Activated T-helper 17 cell treated with anti-CD3 and anti-CD28 coated beads, Interleukin-2, amount 50 U/mL, for 72 hours (primary cell): ENCODE data around the gene PLEKHM2. TPM values are rescaled to one million over a fixed set of nuclear protein-coding genes. Genes with fewer than 3 reads are reported as not detected.
"Not testable (repeated sequence)": the region's sequence is repeated elsewhere in the genome, so short reads cannot be mapped to it uniquely, and the experiment has no call there.

ENCODE experiments used
- ATAC-seq: fragments of 150-1000 bp; cut with Tn5 transposase; replicated peaks from 2 replicates; pipeline ENCODE4 v1.10.0; 2021; ENCODE audit warnings: mild to moderate bottlenecking, moderate library complexity
- H3K27ac Mint-ChIP-seq: one replicate; pipeline ENCODE4 v1.8.0; 2022; ENCODE audit warnings: mixed read lengths
- H3K27me3 Mint-ChIP-seq: one replicate; pipeline ENCODE4 v1.8.0; 2022; ENCODE audit warnings: mixed read lengths
- H3K36me3 Mint-ChIP-seq: one replicate; pipeline ENCODE4 v1.8.0; 2022; ENCODE audit warnings: low read depth, mild to moderate bottlenecking, mixed read lengths
- H3K4me1 Mint-ChIP-seq: one replicate; pipeline ENCODE4 v1.8.0; 2022; ENCODE audit warnings: mixed read lengths
- H3K4me3 Mint-ChIP-seq: one replicate; pipeline ENCODE4 v1.8.0; 2022; ENCODE audit warnings: mild to moderate bottlenecking, mixed read lengths
- H3K9me3 Mint-ChIP-seq: one replicate; pipeline ENCODE4 v1.8.0; 2022; ENCODE audit warnings: mixed read lengths
- total RNA-seq, 2 donors: library from RNA; stranded (reverse); gene quantifications; one replicate each; pipeline ENCODE4 v1.2.3, GENCODE V29; 2022

PLEKHM2 gene
- total RNA-seq, 2 donors from 2014 or later = 32.2 to 50.5 TPM

- Mint-ChIP-seq H3K27ac (peak overlapping the region; percentile 93), H3K9me3 (no peaks in the 10 kb centered on the region), H3K36me3 (peaks cover 7% of the 10 kb centered on the region), H3K27me3 (no peaks in the 10 kb centered on the region), H3K4me3 (peak overlapping the region; percentile 76), H3K4me1 (peaks cover 21% of the 10 kb centered on the region)
- no peak for ATAC-seq
Observed at GRCh38 chr1:15682936-15683341, 1.2 kb upstream of the PLEKHM2 start.

DNA sequence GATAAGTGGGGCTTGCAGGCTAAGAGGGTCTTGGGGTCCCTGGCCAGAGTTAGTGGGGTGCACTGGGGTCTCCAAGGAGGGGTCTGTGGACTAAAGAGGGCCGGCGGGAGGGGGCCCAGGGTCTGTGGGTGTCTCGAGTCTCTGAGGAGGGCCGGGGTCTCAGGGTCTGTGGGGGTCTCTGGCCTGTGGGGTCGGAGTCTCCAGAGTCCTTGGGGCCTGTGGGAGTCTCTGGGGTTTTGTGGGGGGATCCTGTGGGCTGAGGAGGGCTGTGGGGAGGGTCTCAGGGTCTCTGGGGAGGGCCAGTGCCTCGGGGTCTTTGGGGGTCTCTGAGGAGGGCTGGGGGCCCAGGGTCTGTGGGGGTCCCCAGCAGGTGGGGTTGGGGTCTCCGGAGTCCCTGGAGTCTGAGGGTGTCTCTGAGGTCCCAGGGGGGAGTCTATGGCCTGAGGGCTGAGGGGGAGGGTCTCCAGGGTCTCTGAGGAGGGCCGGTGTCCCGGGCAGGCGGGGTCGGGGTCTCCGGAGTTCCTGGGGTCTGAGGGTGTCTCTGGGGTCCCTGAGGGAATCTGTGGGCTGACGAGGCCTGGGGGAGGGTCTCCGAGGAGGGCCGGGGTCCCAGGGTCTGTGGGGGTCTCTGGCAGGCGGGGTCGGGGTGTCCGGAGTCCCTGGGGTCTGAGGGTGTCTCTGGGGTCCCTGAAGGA is 628 bp upstream of the PLEKHM2 start:
- no peak for ATAC-seq
- H3K4me3 Mint-ChIP-seq = peak overlapping the region; percentile 76
- H3K27me3 Mint-ChIP-seq = no peaks in the 10 kb centered on the region
- H3K27ac Mint-ChIP-seq = peak overlapping the region; percentile 93
- peaks cover 8% of the 10 kb centered on the region for H3K36me3 Mint-ChIP-seq
- no peaks in the 10 kb centered on the region for H3K9me3 Mint-ChIP-seq
- peaks cover 23% of the 10 kb centered on the region for H3K4me1 Mint-ChIP-seq

DNA sequence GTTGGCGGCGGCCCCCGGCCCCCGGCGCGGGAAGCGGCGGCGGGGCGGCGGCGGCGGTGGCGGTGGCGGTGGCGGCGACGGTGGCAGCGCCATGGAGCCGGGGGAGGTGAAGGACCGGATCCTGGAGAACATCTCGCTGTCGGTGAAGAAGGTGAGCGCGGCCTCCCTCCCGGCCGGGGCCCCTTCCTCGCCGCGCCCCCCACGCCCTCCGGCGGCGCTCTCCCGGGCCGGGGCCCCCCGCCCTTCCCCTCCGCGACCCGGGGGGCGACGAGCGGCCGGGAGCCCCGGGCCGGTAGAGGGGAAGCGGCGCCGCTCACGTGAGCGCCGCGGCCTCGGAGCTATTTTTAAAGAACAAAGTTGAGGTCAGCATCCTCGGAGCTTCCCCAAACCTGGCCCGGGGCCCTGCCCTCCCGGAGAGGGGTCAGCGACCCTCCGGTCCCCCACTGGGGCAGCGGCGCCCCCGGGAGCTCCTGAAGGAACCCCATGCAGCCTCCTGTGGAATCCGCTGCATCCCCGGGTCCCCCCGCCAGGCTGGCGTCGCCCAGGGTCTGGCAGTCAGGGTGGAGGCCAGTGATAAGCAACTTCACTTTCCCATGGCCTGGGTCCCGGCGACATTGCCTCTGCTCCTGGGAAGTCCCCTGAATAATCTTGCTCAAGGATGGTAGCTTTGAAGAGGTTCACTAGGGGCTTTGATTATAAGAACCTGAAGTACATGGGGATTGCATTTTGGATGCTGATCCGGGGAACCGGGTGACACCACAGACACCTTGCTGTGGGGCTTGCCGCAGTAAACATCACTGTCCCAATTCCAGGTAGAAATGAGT is 560 bp downstream of the PLEKHM2 start:
- H3K36me3 Mint-ChIP-seq = peaks cover 8% of the 10 kb centered on the region
- H3K9me3 Mint-ChIP-seq = no peaks in the 10 kb centered on the region
- H3K27me3 Mint-ChIP-seq = no peaks in the 10 kb centered on the region
- peak overlapping the region; percentile 85 for H3K4me3 Mint-ChIP-seq
- H3K27ac Mint-ChIP-seq = peak overlapping the region; percentile 84
- peak; percentile 43 for ATAC-seq
- H3K4me1 Mint-ChIP-seq = peaks cover 23% of the 10 kb centered on the region

GRCh38 chr1:15685820-15686219 is 1.7 kb downstream of the PLEKHM2 start:
- Mint-ChIP-seq H3K9me3 (no peaks in the 10 kb centered on the region), H3K4me3 (peak overlapping the region; percentile 85), H3K4me1 (peaks cover 23% of the 10 kb centered on the region), H3K27me3 (no peaks in the 10 kb centered on the region), H3K36me3 (peaks cover 8% of the 10 kb centered on the region), H3K27ac (peak overlapping the region; percentile 84)
- ATAC-seq = no peak

DNA sequence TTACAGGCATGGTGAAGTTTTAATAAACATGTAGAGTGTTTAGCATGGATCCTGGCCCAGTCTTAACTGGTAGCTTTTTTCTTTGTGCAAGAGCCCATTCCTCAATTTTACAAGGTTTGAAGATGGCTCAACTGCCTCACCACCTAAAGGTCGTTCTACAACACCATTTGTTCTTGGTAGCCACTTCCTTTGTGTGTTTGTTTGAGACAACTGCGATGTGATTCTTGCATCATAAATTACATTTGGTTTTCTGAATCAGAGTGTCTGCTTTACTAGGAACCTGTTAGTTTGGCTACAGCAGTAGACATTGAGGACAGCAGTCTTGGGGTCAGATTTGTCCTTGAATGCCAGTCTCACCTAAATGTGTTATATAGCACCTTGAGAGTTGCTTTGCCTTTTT is 3.3 kb downstream of the PLEKHM2 start:
- no peak for ATAC-seq
- H3K27ac Mint-ChIP-seq = no peak overlapping the region
- H3K36me3 Mint-ChIP-seq = peaks cover 8% of the 10 kb centered on the region
- no peaks in the 10 kb centered on the region for H3K27me3 Mint-ChIP-seq
- no peaks in the 10 kb centered on the region for H3K9me3 Mint-ChIP-seq
- peaks cover 24% of the 10 kb centered on the region for H3K4me1 Mint-ChIP-seq
- H3K4me3 Mint-ChIP-seq = no peak overlapping the region

DNA sequence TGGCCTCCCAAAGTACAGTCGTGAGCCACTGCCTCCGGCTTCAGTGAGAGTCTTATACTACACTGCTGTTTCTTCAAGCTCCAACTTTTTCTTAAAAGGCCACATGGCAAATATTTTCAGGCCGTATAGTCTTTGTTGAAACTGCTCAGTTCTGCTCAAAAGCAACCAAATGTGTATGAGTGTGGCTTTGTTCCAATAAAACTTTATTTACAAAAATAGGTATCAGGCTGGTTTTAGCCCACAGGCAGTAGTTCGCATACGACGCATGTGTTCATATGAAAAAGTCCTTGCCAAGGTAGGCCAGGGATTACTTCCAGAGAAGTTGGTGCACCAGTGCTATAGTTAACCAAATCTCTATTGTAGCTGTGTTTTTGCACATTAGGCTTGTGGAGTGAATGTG is 6.2 kb downstream of the PLEKHM2 start:
- no peaks in the 10 kb centered on the region for H3K27me3 Mint-ChIP-seq
- no peaks in the 10 kb centered on the region for H3K9me3 Mint-ChIP-seq
- H3K36me3 Mint-ChIP-seq = peaks cover 8% of the 10 kb centered on the region
- no peak for ATAC-seq
- peaks cover 18% of the 10 kb centered on the region for H3K4me1 Mint-ChIP-seq
- H3K4me3 Mint-ChIP-seq = no peak overlapping the region
- no peak overlapping the region for H3K27ac Mint-ChIP-seq

DNA sequence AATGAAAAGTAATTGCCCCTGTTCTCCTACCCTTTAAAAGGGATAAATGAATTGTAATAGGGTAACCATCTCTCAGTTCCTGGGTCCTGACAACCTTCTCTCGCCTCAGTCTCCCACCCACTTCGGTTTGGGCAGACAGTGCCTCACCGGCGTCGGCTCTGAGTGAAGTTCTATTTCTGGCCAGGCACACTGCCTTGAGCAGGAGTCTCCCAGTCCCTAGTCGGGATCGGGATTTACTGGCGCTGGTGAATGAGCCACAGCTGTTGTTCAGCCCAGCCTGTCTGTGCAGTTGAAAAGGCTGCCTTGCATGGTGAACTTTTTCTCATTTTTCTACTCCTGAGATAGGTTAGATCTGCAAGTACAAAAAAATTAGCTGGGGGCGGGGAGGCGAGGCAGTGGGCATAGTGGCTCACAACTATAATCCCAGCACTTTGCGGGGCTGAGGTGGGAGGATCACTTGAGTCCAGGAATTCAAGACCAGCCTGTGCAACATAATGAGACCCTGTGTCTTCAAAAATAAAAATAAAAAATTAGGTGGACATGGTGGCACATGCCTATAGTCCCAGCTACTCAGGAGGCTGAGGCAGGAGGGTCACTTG is 7.4 kb downstream of the PLEKHM2 start:
- Mint-ChIP-seq H3K36me3 (peaks cover 8% of the 10 kb centered on the region), H3K9me3 (no peaks in the 10 kb centered on the region), H3K27me3 (no peaks in the 10 kb centered on the region), H3K27ac (no peak overlapping the region), H3K4me1 (peaks cover 13% of the 10 kb centered on the region), H3K4me3 (no peak overlapping the region)
- no peak for ATAC-seq

GRCh38 chr1:15692121-15692682 is 8.1 kb downstream of the PLEKHM2 start:
- H3K4me1 Mint-ChIP-seq = peaks cover 20% of the 10 kb centered on the region
- ATAC-seq = no peak
- no peaks in the 10 kb centered on the region for H3K9me3 Mint-ChIP-seq
- no peak overlapping the region for H3K4me3 Mint-ChIP-seq
- H3K27me3 Mint-ChIP-seq = no peaks in the 10 kb centered on the region
- H3K27ac Mint-ChIP-seq = no peak overlapping the region
- peaks cover 8% of the 10 kb centered on the region for H3K36me3 Mint-ChIP-seq

GRCh38 chr1:15693371-15693770 is 9.3 kb downstream of the PLEKHM2 start:
- Mint-ChIP-seq H3K27me3 (no peaks in the 10 kb centered on the region), H3K36me3 (no peaks in the 10 kb centered on the region), H3K4me1 (peaks cover 16% of the 10 kb centered on the region), H3K4me3 (no peak overlapping the region), H3K9me3 (no peaks in the 10 kb centered on the region), H3K27ac (no peak overlapping the region)
- no peak for ATAC-seq

- Mint-ChIP-seq H3K4me3 (peak overlapping the region; percentile 77), H3K27ac (peak overlapping the region; percentile 91), H3K9me3 (no peaks in the 10 kb centered on the region), H3K36me3 (no peaks in the 10 kb centered on the region), H3K4me1 (peaks cover 18% of the 10 kb centered on the region), H3K27me3 (no peaks in the 10 kb centered on the region)
- peak; percentile 89 for ATAC-seq
Observed at GRCh38 chr1:15696956-15697521, 12.9 kb downstream of the PLEKHM2 start.

DNA sequence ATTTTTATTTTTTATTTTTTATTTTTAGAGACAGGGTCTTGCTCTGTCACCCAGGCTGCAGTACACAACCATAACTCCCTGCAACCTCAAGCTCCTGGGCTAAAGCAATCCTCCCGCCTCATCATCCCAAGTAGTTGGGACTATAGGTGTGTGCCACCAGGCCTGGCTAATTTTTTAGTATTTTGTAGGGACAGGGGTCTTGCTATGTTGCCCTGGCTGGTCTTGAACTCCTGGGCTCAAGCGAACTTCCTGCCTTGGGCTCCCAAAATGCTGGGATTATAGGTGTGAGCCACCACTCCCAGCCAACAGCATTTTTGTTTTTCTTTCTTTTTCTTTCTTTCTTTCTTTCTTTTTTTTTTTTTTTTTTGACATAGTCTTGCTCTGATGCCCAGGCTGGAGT is 14.1 kb downstream of the PLEKHM2 start:
- H3K36me3 Mint-ChIP-seq = no peaks in the 10 kb centered on the region
- no peak overlapping the region for H3K4me3 Mint-ChIP-seq
- no peaks in the 10 kb centered on the region for H3K27me3 Mint-ChIP-seq
- H3K9me3 Mint-ChIP-seq = no peaks in the 10 kb centered on the region
- ATAC-seq = no peak
- peaks cover 15% of the 10 kb centered on the region for H3K4me1 Mint-ChIP-seq
- no peak overlapping the region for H3K27ac Mint-ChIP-seq

DNA sequence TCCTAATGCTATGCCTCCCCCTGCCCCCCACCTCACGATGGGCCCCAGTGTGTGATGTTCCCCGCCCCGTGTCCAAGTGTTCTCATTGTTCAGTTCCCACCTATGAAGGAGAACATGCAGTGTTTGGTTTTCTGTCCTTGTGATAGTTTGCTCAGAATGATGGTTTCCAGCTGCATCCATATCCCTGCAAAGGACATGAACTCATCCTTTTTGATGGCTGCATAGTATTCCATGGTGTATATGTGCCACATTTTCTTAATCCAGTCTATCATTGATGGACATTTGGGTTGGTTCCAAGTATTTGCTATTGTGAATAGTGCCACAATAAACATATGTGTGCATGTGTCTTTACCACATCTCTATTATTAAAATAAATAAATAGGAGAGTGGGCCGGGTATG is 15.2 kb downstream of the PLEKHM2 start:
- not testable (repeated sequence) for ATAC-seq, H3K36me3 Mint-ChIP-seq, H3K9me3 Mint-ChIP-seq, H3K4me3 Mint-ChIP-seq, H3K27ac Mint-ChIP-seq, H3K27me3 Mint-ChIP-seq
- peaks cover 15% of the 10 kb centered on the region for H3K4me1 Mint-ChIP-seq

GRCh38 chr1:15700508-15700907 is 16.4 kb downstream of the PLEKHM2 start:
- ATAC-seq = no peak
- Mint-ChIP-seq H3K4me1 (peaks cover 15% of the 10 kb centered on the region), H3K27me3 (no peaks in the 10 kb centered on the region), H3K9me3 (no peaks in the 10 kb centered on the region), H3K4me3 (no peak overlapping the region), H3K27ac (no peak overlapping the region), H3K36me3 (peaks cover 11% of the 10 kb centered on the region)

DNA sequence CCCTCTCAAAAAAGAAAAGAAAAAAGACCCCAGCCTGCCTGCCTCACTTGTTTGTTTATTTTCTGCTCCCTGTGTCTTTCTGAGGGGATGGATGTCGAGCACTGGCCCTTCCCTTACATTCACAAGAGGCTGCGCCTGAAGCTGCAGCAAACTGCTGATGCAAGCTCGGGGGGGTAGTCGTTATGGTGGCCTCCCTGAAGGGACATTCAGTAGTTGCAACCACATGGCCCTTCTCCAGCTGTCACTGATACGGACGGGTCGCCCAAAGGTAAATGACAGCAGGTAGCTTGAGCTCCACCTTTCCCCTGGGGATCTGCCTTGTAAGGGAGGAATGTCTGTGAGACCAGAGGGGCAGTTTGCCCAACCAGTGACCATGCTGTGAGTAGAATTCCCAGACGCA is 17.7 kb downstream of the PLEKHM2 start:
- Mint-ChIP-seq H3K9me3 (no peaks in the 10 kb centered on the region), H3K4me1 (peaks cover 12% of the 10 kb centered on the region), H3K27me3 (no peaks in the 10 kb centered on the region), H3K36me3 (peaks cover 23% of the 10 kb centered on the region), H3K27ac (no peak overlapping the region), H3K4me3 (no peak overlapping the region)
- no peak for ATAC-seq
